Colonic mucosa (tissue), 4 donors: Measurements from ENCODE around the gene GLI2. TPM values are rescaled to one million over a fixed set of nuclear protein-coding genes. Genes with fewer than 3 reads are reported as not detected.

Experiments used
- DNase-seq: peaks from one replicate; pipeline ENCODE4 v3.0.0-alpha.2; 2020
- H3K27ac ChIP-seq: fragments of 200-600 bp; one replicate; pipeline ENCODE4 v1.8.0; 2021
- H3K27me3 ChIP-seq: fragments of 200-600 bp; one replicate; pipeline ENCODE4 v1.8.0; 2021
- H3K36me3 ChIP-seq: fragments of 200-600 bp; one replicate; pipeline ENCODE4 v1.8.0; 2021
- H3K4me1 ChIP-seq: fragments of 200-600 bp; one replicate; pipeline ENCODE4 v1.8.0; 2021; ENCODE audit warnings: mild to moderate bottlenecking
- H3K4me3 ChIP-seq: fragments of 200-600 bp; one replicate; pipeline ENCODE4 v1.8.0; 2021
- H3K9ac ChIP-seq, 2 donors: one replicate each; pipeline ENCODE4 v1.7.0; 2013; ENCODE audit warnings: control low read depth in 2 of 2, low read depth in 2 of 2, low read length in 2 of 2
- H3K9me3 ChIP-seq: fragments of 200-600 bp; one replicate; pipeline ENCODE4 v1.8.0; 2021
- CTCF ChIP-seq: fragments of 200-600 bp; IDR thresholded peaks from one replicate; pipeline ENCODE4 v1.8.0; 2022; ENCODE audit warnings: antibody characterized with exemption, mild to moderate bottlenecking
- intact Hi-C: fragments of 100-400 bp; cut with DNase I; formaldehyde crosslinking; loops from one replicate; pipeline ENCODE4 v1.14.1; 2022
- total RNA-seq, 2 donors: library from RNA; stranded (reverse); fragmentation: NEBNext Ultra II Directional in 1 of 2; extraction: Animal tissue kit (Norgen Biotek cat#: 25700) in 1 of 2; gene quantifications; one replicate each; pipeline ENCODE4 v1.2.1, GENCODE V29; 2021
- donor health status: healthy.
- donor health status: DM: no; HTN: no; CAD: no.
- donor health status: DM: no; HTN: no; CAD: no.

The GLI2 gene
- total RNA-seq, 2 donors from 2014 or later: 1.3 to 2.0 TPM

GRCh38 chr2:120779781-120780283 is 44.2 kb downstream of the GLI2 start:
- H3K36me3 ChIP-seq: no peaks in the 10 kb centered on the region
- H3K9ac ChIP-seq: no peak overlapping the region
- intact Hi-C loops: no loop called here
- H3K27ac ChIP-seq: no peak overlapping the region
- H3K9me3 ChIP-seq: no peaks in the 10 kb centered on the region
- H3K4me1 ChIP-seq: no peaks in the 10 kb centered on the region
- no peak for TF ChIP-seq CTCF
- no peaks in the 10 kb centered on the region for H3K27me3 ChIP-seq
- no peak for DNase-seq
- no peak overlapping the region for H3K4me3 ChIP-seq

- Histone ChIP-seq H3K9ac (no peak overlapping the region), H3K4me1 (no peaks in the 10 kb centered on the region), H3K9me3 (no peaks in the 10 kb centered on the region), H3K36me3 (no peaks in the 10 kb centered on the region), H3K27me3 (no peaks in the 10 kb centered on the region), H3K4me3 (no peak overlapping the region), H3K27ac (no peak overlapping the region)
- no peak for TF ChIP-seq CTCF
- intact Hi-C loops: no loop called here
- no peak for DNase-seq
Measured at GRCh38 chr2:120780402-120780801, 44.7 kb downstream of the GLI2 start.

DNA sequence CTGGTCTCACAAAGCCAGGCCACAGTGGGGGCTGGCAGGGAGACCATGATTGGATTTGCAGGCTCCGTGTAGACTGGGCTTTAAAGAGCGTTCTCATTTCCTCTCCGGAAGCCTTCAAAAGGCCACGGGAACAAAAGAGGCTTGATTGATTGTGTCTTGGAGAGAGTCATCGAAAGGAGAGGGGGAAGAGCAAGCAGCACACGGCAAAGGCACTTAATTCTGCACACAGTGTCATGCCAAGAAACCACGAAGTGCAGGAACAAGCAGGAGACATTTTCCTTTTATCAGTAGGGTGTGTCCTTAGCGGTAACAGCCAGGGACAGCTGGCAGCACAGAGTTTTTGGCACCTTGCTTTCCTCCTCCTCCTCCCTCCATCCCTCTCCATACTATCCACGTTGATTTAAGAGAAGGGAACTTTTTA is 47.7 kb downstream of the GLI2 start:
- Histone ChIP-seq H3K27me3 (no peaks in the 10 kb centered on the region), H3K27ac (no peak overlapping the region)
- TF ChIP-seq CTCF: no peak

GRCh38 chr2:120783969-120784372 is 48.3 kb downstream of the GLI2 start:
- Histone ChIP-seq H3K4me3 (no peak overlapping the region), H3K9me3 (no peaks in the 10 kb centered on the region), H3K27me3 (no peaks in the 10 kb centered on the region), H3K27ac (no peak overlapping the region), H3K4me1 (no peaks in the 10 kb centered on the region), H3K36me3 (no peaks in the 10 kb centered on the region), H3K9ac (no peak overlapping the region)
- no peak for TF ChIP-seq CTCF
- no peak for DNase-seq
- intact Hi-C loops: no loop called here

More for the DNA sequence above, 47.7 kb downstream of the GLI2 start:
- intact Hi-C loops: no loop called here
- no peak overlapping the region for H3K9ac ChIP-seq
- no peak overlapping the region for H3K4me3 ChIP-seq
- no peak for DNase-seq
- H3K4me1 ChIP-seq: no peaks in the 10 kb centered on the region
- H3K9me3 ChIP-seq: no peaks in the 10 kb centered on the region
- no peaks in the 10 kb centered on the region for H3K36me3 ChIP-seq
